Mesenteric fat pad (tissue), 1 donor: ENCODE results near the gene KNDC1. TPM values are rescaled to one million over a fixed set of nuclear protein-coding genes. Genes with fewer than 3 reads are reported as not detected.
"Not testable (repeated sequence)": the region's sequence is repeated elsewhere in the genome, so short reads cannot be mapped to it uniquely, and the experiment has no call there.

Experiments used
- DNase-seq: peaks from one replicate; pipeline ENCODE4 v3.0.0-alpha.2; 2020; ENCODE audit warnings: low spot score
- total RNA-seq: library from RNA; stranded (reverse); fragmentation: NEBNext Ultra II Directional; extraction: Animal tissue kit (Norgen Biotek cat#: 25700); gene quantifications from one replicate; pipeline ENCODE4 v1.2.1, GENCODE V29; 2021
- donor health status: DM: yes; HTN: yes; CAD: no.

KNDC1 gene
- total RNA-seq, 1 donor from 2014 or later, result 0.13 TPM

- DNase-seq, result peak; percentile 83
These were observed 18.7 kb upstream of the KNDC1 start for GRCh38 chr10:133141144-133141957.

- peak; percentile 71 for DNase-seq
These were observed 18.1 kb upstream of the KNDC1 start for GRCh38 chr10:133141958-133142340.

GRCh38 chr10:133142523-133143199 lies 17.4 kb upstream of the KNDC1 start:
- DNase-seq, result peak; percentile 62

GRCh38 chr10:133143200-133143533 lies 16.9 kb upstream of the KNDC1 start:
- no peak for DNase-seq

- no peak for DNase-seq
These were observed 16.5 kb upstream of the KNDC1 start for GRCh38 chr10:133143546-133143945.

GRCh38 chr10:133144771-133145170 lies 15.2 kb upstream of the KNDC1 start:
- DNase-seq, result no peak

- no peak for DNase-seq
These were observed 9.8 kb upstream of the KNDC1 start for GRCh38 chr10:133150226-133150625.

- DNase-seq, result no peak
These were observed 9.4 kb upstream of the KNDC1 start for GRCh38 chr10:133150656-133151055.

GRCh38 chr10:133151071-133151470 lies 8.9 kb upstream of the KNDC1 start:
- not testable (repeated sequence) for DNase-seq

- no peak for DNase-seq
These were observed 8.5 kb upstream of the KNDC1 start for GRCh38 chr10:133151543-133151972.

GRCh38 chr10:133154411-133154810 lies 5.6 kb upstream of the KNDC1 start:
- DNase-seq, result no peak

GRCh38 chr10:133154996-133155778 lies 4.8 kb upstream of the KNDC1 start:
- DNase-seq, result peak; percentile 81

GRCh38 chr10:133156674-133157579 lies 3.1 kb upstream of the KNDC1 start:
- DNase-seq, result no peak

GRCh38 chr10:133157662-133158436 lies 2.2 kb upstream of the KNDC1 start:
- DNase-seq, result peak; percentile 62

GRCh38 chr10:133158437-133158755 lies 1.6 kb upstream of the KNDC1 start:
- peak; percentile 81 for DNase-seq

- peak; percentile 87 for DNase-seq
These were observed 1.0 kb upstream of the KNDC1 start for GRCh38 chr10:133158756-133159610.

- DNase-seq, result peak; percentile 83
These were observed 439 bp upstream of the KNDC1 start for GRCh38 chr10:133159611-133159949.

- DNase-seq, result peak; percentile 30
These were observed 930 bp downstream of the KNDC1 start for GRCh38 chr10:133160826-133161471.
